Measurements from ENCODE around the gene SLC11A2.

DNA sequence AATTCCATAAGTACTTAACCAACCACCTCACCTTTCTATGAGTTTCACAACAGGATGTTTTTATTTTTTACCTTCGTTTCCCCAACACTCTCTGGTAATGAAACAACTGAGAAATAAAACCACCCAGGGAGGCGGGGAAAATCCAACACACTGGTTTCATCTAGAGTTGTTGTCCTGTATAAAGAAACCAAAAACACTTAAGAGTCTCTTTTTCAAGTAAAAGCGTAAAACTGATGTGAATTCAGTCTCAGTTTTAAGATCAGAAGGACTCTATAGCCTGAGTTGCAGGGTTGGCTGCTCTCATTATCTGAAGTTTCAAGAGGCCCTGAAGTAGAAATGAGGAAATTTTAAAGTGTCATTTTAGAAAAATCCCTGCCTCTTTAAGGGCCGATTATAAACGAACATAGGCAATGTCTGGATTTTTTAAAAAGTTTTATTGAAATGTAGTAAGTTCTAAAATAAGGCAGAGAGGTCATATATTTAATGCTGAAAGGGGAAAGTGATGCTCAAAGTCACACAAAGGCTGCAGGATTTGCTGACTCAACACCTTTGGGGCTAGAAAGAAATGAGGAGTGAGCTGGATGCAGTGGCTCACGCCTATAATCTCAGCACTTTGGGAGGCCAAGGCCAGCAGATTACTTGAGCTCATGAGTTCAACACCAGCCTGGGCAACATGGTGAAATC is 46.7 kb downstream of the SLC11A2 start:
- TF ChIP-seq, protein P1, sequence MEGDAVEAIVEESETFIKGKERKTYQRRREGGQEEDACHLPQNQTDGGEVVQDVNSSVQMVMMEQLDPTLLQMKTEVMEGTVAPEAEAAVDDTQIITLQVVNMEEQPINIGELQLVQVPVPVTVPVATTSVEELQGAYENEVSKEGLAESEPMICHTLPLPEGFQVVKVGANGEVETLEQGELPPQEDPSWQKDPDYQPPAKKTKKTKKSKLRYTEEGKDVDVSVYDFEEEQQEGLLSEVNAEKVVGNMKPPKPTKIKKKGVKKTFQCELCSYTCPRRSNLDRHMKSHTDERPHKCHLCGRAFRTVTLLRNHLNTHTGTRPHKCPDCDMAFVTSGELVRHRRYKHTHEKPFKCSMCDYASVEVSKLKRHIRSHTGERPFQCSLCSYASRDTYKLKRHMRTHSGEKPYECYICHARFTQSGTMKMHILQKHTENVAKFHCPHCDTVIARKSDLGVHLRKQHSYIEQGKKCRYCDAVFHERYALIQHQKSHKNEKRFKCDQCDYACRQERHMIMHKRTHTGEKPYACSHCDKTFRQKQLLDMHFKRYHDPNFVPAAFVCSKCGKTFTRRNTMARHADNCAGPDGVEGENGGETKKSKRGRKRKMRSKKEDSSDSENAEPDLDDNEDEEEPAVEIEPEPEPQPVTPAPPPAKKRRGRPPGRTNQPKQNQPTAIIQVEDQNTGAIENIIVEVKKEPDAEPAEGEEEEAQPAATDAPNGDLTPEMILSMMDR (IDR thresholded peaks at IDR 0.05): no peak
- no peak for TF ChIP-seq POLR2A (IDR thresholded peaks at IDR 0.05; ENCODE audit: low read depth)
- no peak for TF ChIP-seq EP300 (IDR thresholded peaks at IDR 0.05)
- TF ChIP-seq POLR2AphosphoS5 (IDR thresholded peaks at IDR 0.05): no peak
